Fibroblast of lung (primary cell): ENCODE data around the gene MYL2. TPM values are rescaled to one million over a fixed set of nuclear protein-coding genes. Genes with fewer than 3 reads are reported as not detected.

Source experiments
- DNase-seq, 2 donors: peaks; one replicate each; pipeline versions ENCODE4 v3.0.0 to v3.0.0-alpha.2; 2010; ENCODE audit warnings: low read depth in 2 of 2
- H2AFZ ChIP-seq: 2 replicates; pipeline ENCODE4 v1.5.1; 2012; ENCODE audit warnings: low read length, control low read depth, inconsistent platforms
- H3K27ac ChIP-seq: 2 replicates; pipeline ENCODE4 v1.5.1; 2011; ENCODE audit warnings: low read length, control low read depth; ENCODE audit not compliant: insufficient read depth
- H3K27me3 ChIP-seq: 2 replicates; pipeline ENCODE4 v1.5.1; 2011; ENCODE audit warnings: mild to moderate bottlenecking, low read length; ENCODE audit not compliant: control insufficient read depth, insufficient read depth
- H3K36me3 ChIP-seq: 2 replicates; pipeline ENCODE4 v1.5.1; 2011; ENCODE audit warnings: low read length; ENCODE audit not compliant: control insufficient read depth, insufficient read depth
- H3K4me1 ChIP-seq: 2 replicates; pipeline ENCODE4 v1.5.1; 2011; ENCODE audit warnings: low read length; ENCODE audit not compliant: control insufficient read depth, insufficient read depth; ENCODE audit errors: extremely low read depth
- H3K4me2 ChIP-seq: 2 replicates; pipeline ENCODE4 v1.5.1; 2011; ENCODE audit warnings: low read length, control low read depth; ENCODE audit not compliant: insufficient read depth; ENCODE audit errors: extremely low read depth
- H3K4me3 ChIP-seq, 4 experiments: fragments of 200-600 bp in 1 of 4; sonication (generic) in 1 of 4; replicated peaks in 1 of 4; 2 replicates each; pipeline ENCODE4 v1.5.1; 2011 to 2016; ENCODE audit warnings: low read length in 4 of 4, low read depth in 3 of 4, mild to moderate bottlenecking in 3 of 4, control low read depth in 2 of 4, inconsistent platforms in 1 of 4, mixed read lengths in 1 of 4; ENCODE audit not compliant: insufficient read depth in 1 of 4; ENCODE audit errors: control extremely low read depth in 1 of 4
- H3K79me2 ChIP-seq: 2 replicates; pipeline ENCODE4 v1.5.1; 2012; ENCODE audit warnings: mild to moderate bottlenecking, low read length, inconsistent platforms; ENCODE audit not compliant: control insufficient read depth, insufficient read depth
- H3K9ac ChIP-seq: 2 replicates; pipeline ENCODE4 v1.5.1; 2011; ENCODE audit warnings: mild to moderate bottlenecking, low read length, control low read depth; ENCODE audit not compliant: insufficient read depth
- H3K9me3 ChIP-seq: 2 replicates; pipeline ENCODE4 v1.5.1; 2012; ENCODE audit warnings: low read depth, low read length; ENCODE audit not compliant: control insufficient read depth, insufficient read depth
- H4K20me1 ChIP-seq: 2 replicates; pipeline ENCODE4 v1.5.1; 2011; ENCODE audit warnings: low read length; ENCODE audit not compliant: control insufficient read depth, insufficient read depth; ENCODE audit errors: extremely low read depth
- CTCF ChIP-seq, 2 donors: IDR thresholded peaks in 1 of 2; conservative IDR thresholded peaks in 1 of 2; 1 replicate in 1 of 2; 2 replicates in 1 of 2; pipeline ENCODE4 v1.5.1; 2011 to 2012; ENCODE audit warnings: low read length in 2 of 2, control low read depth in 1 of 2, inconsistent platforms in 1 of 2, low read depth in 1 of 2, mild to moderate bottlenecking in 1 of 2
- EZH2 ChIP-seq: IDR thresholded peaks from 2 replicates; pipeline ENCODE4 v1.5.1; 2012; ENCODE audit warnings: low read length, control low read depth, mild to moderate bottlenecking; ENCODE audit errors: missing control alignments
- polyA plus RNA-seq, 2 donors: library from polyadenylated mRNA; depleted of rRNA in 1 of 2; stranded (reverse) in 1 of 2; unstranded in 1 of 2; fragments of >200 nt; gene quantifications; 2 replicates each; pipeline ENCODE4 v1.2.1, GENCODE V29; 2011 to 2012; ENCODE audit warnings: missing spikeins in 1 of 2
- total RNA-seq: library from RNA; depleted of rRNA; stranded (reverse); fragments of >200 nt; gene quantifications from 2 replicates; pipeline ENCODE4 v1.2.1, GENCODE V29; 2014

Gene MYL2
- total and polyA plus RNA-seq, 2 donors (not counting 1 experiment from before 2014, with no cell fraction given): not detected

- H4K20me1 ChIP-seq: no peaks in the 10 kb centered on the region
- no peak overlapping the region for H3K27ac ChIP-seq
- no peaks in the 10 kb centered on the region for H3K36me3 ChIP-seq
- H3K4me3 ChIP-seq: no peak overlapping the region
- H3K27me3 ChIP-seq: no peaks in the 10 kb centered on the region
- H3K4me2 ChIP-seq: no peak overlapping the region
- DNase-seq: no peak
- H3K4me1 ChIP-seq: no peaks in the 10 kb centered on the region
- no peak overlapping the region for H2AFZ ChIP-seq
- TF ChIP-seq CTCF (conservative IDR thresholded peaks at IDR 0.05 in 1 of 2, IDR thresholded peaks at IDR 0.05 in 1 of 2; ENCODE audit: low read depth in 1 of 2, low read length in 2 of 2) (no peak), EZH2 (no peak)
- H3K79me2 ChIP-seq: no peaks in the 10 kb centered on the region
- no peaks in the 10 kb centered on the region for H3K9me3 ChIP-seq
- no peak overlapping the region for H3K9ac ChIP-seq
These were observed 48.3 kb downstream of the MYL2 start for GRCh38 chr12:110872100-110872499.

GRCh38 chr12:110869803-110870202 is 50.6 kb downstream of the MYL2 start:
- no peak overlapping the region for H3K4me2 ChIP-seq
- H2AFZ ChIP-seq: no peak overlapping the region
- no peak for TF ChIP-seq EZH2
- no peak for TF ChIP-seq CTCF (conservative IDR thresholded peaks at IDR 0.05 in 1 of 2, IDR thresholded peaks at IDR 0.05 in 1 of 2; ENCODE audit: low read depth in 1 of 2, low read length in 2 of 2)
- no peak overlapping the region for H3K4me3 ChIP-seq
- no peak for DNase-seq
- no peaks in the 10 kb centered on the region for H3K4me1 ChIP-seq
- H3K9me3 ChIP-seq: no peaks in the 10 kb centered on the region
- H4K20me1 ChIP-seq: no peaks in the 10 kb centered on the region
- H3K27ac ChIP-seq: no peak overlapping the region
- no peak overlapping the region for H3K9ac ChIP-seq
- no peaks in the 10 kb centered on the region for H3K36me3 ChIP-seq
- no peaks in the 10 kb centered on the region for H3K79me2 ChIP-seq
- H3K27me3 ChIP-seq: no peaks in the 10 kb centered on the region

- Histone ChIP-seq H3K4me1 (no peaks in the 10 kb centered on the region), H3K9ac (no peak overlapping the region), H3K79me2 (no peaks in the 10 kb centered on the region), H3K27me3 (no peaks in the 10 kb centered on the region), H3K4me3 (no peak overlapping the region), H3K27ac (no peak overlapping the region), H3K9me3 (no peaks in the 10 kb centered on the region), H3K4me2 (no peak overlapping the region), H3K36me3 (no peaks in the 10 kb centered on the region), H4K20me1 (no peaks in the 10 kb centered on the region), H2AFZ (no peak overlapping the region)
- TF ChIP-seq EZH2 (no peak), CTCF (conservative IDR thresholded peaks at IDR 0.05 in 1 of 2, IDR thresholded peaks at IDR 0.05 in 1 of 2; ENCODE audit: low read depth in 1 of 2, low read length in 2 of 2) (no peak)
- DNase-seq: no peak
These were observed 51.4 kb downstream of the MYL2 start for GRCh38 chr12:110869026-110869425.
